ENCODE results near the gene PRKCE.

PRKCE gene

DNA sequence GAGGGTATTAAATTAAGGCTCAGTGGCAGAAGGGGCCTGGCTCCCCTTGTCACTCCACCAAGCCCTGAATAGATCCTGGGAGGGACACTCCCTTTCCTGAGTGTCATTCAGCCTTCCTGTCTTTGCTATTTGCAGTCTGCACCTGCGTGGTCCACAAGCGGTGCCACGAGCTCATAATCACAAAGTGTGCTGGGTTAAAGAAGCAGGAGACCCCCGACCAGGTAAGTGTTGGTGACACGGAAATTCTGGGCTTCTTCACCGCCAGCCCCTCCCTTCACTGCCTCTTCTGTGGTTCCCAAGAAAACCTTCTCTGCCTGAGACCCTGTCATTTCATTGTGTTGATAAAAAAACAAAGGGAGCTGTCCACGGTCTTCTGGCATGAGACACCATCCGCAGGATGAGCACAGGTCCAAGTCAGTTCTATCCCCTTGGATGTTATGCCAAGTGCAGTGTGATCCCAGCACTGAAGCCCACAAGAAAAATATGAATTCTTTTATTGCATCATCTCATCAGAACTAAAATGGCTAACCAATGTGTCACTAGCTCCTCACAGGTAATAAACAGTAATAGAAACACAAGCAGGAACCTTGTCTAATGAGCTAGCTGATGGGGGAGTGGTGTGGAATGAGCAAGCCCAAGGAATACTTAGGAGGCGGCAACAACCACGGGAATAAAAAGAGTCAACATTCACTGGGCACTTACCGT is 328.8 kb downstream of the PRKCE start:
- DNase-seq, result no peak

DNA sequence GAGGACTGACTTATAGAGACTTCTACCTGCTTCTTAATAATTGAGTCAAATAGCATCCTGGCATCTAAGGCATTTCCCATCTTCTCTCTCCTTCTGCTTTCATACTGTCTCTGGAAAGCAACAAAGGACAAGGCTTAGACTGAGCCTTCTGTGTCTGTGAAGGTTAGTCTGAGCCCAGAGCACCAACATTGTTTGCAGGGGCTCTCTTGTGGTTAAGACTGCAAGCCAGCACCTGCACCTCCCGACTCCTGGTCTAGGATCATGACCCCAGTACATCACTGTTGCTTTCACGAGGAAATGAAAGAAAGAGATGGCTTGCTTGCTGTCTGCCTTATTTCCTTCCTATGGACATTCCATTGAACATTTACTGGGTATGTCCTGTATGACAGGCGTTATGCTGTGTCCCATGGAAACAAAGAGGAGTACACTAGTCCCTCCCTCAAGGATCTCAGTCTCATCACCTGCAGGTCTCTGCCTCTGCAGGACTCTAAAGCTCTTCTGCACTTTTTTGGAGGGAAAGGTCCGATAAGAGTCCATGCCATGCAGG is 330.0 kb downstream of the PRKCE start:
- DNase-seq, result no peak

DNA sequence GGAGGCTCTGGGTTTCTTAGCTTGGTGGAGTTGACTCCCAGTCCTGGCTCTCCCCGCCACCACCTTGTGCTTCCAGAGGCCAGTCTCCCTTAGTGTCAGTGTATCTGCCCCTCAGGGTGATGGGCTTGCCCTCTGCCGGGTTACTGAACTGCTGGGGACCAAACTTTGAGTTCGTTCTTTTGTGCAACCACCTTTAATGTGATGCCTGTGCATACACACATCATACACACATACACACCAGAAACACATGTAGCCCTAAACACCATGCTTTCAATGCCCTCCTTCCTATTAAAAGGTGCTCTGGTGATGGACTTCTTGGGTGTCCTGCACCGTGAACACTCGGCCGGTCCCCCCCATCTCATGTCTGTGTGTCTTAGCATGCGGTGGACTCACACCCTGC is 330.6 kb downstream of the PRKCE start:
- no peak for DNase-seq

DNA sequence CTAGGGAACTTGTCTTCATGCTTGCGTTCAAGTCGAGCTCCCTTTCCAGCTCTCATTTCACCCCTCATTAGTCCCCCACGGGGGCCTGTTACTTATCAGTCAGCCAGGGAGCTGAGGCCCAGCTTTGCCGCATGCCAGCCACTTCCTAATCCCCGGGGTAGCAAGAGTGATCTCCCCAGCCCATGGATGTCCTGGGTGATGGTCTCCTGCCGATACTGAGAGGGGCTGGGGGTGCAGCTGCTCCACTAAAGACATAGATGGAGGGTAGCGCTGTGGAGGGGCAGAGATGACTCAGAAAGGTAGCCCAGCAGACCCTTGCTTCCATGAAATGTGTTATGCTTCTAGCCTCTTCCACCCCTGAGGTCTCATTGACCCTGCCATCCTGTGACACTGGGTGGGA is 331.7 kb downstream of the PRKCE start:
- DNase-seq, result no peak

DNA sequence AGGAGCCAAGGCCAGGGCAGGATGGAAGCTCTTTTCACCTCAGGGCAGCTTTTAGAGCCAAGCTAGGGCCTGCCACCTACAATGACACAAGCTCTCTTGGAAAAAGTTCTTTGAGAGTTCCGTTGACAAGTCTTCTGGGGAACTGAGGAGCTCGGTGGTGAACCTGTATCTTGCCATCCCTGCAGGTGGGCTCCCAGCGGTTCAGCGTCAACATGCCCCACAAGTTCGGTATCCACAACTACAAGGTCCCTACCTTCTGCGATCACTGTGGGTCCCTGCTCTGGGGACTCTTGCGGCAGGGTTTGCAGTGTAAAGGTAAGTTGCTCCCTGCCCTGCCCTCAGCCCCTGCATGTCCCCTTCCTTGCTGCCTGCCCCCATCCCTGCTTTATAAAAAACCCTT is 332.9 kb downstream of the PRKCE start:
- DNase-seq, result no peak

DNA sequence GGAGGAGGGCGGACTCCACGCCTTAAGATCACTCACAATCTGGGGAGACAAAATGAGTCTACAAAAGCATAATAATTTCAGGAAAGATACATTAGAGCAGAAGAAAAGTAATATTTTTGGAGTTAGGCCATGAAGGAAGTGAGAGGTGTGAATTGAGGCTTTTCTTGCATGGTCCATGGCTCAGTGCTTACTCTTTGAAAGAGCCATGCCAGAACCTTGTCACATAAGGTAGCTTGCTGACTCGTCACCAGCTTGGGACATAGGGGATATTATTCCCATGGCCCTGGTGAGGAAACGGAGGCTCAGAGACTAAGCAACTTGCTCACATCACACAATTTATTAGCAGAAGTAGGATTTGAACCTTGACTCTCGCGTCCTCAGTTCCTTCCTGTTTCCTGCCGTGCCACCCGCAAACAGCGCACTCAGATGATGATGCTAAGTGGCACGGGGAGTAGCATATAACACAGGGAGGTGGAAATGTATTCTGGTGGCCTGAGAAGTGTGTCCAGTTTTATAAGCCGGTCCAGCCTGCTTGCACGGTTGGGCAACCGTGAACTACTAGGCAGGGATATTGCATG is 333.5 kb downstream of the PRKCE start:
- DNase-seq, result no peak

DNA sequence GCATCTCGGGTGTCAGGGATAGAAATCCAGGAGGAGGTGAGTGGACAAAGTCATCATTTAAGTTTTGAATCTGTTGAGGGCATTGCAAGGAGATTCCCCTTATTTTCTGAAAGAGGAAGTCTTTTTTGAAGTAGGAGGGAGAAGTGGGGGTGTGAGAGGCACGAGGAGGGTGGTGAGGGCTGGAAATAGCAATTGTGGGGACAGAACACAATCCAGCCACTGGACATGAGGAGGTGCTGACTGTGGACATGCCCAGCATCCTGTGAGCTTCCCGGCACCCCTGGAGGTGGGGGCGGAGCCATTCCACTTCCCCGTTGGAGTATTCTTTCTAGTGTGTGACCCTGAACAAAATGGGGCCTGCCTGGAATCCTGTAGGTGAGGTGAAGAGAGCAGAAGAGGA is 335.0 kb downstream of the PRKCE start:
- DNase-seq, result no peak

DNA sequence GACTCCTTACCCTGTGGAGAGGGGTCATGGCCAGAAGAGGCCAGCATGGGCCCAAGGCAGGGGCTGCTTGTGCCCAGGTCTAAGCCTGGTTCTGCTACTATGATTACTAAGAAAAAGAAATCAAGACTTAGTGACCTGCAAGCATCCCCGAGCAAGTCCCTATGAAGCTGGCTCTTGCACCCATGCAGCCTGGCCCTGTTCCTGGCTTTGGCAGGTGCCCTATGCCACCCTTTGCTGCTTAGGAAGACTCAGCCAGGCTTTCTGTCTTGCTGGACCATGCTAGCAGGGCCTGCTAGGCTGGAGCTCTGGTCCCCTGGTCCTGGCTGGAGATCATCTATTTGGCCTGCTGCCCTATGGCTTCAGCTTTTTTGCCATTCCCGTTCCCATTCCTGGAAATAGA is 336.4 kb downstream of the PRKCE start:
- DNase-seq, result no peak

- no peak for DNase-seq
Observed at GRCh38 chr2:45988879-45989278, 337.4 kb downstream of the PRKCE start.

- no peak for DNase-seq
Observed at GRCh38 chr2:45990131-45990530, 338.7 kb downstream of the PRKCE start.

DNA sequence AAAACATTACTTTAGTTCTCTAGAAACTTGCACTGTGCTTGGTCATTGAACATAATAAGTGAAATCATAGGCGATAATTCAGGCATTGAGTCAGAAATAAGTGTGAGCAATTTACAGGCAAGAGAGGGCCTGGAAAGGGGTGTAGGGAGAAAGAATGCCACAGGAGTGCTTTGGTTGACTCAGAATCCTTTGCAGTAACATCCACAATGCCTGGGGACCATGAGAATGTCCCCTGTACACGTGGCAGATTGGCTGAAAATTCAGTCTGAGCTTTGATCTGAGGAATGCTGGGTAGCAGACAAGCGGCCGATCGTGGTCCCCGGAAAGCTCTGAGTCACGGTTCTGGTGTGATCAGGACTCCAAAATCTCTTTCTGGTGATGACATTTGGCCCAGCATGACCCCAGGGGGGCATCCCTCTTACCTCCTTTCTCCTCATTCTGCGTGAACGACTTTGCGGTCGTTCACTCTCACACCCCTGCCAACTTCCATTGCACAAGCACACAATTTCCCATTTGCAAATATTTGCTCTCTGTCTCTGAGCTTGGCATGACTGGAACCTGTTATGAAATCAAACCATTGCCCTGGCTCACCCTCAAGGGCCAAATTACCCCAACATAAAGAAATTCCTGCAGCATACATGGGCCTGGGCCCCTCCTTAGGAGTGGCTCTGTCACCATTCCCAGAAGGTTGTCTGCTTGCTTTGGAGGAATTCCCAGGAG is 340.7 kb downstream of the PRKCE start:
- peak; percentile 24 for DNase-seq

- no peak for DNase-seq
Observed at GRCh38 chr2:45992741-45993475, 341.4 kb downstream of the PRKCE start.

DNA sequence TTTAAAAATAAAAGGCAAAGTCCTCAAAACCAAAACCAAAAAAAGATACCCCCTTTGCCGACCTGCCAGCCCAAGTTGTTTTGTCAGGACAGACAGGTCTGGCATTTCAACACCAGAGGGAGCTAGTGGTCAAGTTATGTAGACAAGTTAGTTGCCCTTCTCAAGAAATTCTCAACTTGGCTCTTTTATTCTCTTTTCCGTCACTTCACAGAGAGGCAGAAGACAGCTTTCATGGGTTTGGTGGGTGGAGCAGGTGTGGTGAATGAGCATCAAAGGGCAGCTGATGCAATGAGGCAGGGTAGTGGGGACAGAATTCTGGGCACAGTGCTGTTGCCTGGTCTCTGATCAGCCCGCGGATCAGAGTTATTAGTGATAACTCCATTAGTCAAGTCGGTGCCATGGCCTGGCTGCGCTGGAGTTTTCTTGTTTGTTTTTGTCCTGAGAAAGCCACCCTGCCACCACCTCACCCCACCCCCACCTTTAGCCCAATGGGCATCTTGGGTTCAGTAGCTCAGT is 342.1 kb downstream of the PRKCE start:
- no peak for DNase-seq

DNA sequence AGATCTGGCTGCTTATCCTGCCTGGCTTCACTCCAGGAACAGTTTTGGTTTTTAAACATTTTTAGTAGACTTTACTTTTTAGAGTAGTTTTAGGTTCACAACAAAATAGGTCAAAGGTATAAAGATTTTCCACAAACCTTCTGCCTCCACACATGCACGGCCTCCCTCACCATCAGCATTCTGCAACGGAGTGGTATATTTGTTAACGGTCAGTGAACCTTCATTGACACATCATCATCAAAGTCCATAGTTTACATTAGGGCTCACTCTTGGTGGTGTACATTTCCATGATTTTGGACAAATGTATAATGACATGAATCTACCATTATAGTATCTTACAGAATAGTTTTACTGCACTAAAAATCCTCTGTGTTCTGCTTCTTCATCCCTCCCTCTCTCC is 342.6 kb downstream of the PRKCE start:
- DNase-seq, result no peak

GRCh38 chr2:46000660-46001059 is 349.2 kb downstream of the PRKCE start:
- DNase-seq, result no peak

DNA sequence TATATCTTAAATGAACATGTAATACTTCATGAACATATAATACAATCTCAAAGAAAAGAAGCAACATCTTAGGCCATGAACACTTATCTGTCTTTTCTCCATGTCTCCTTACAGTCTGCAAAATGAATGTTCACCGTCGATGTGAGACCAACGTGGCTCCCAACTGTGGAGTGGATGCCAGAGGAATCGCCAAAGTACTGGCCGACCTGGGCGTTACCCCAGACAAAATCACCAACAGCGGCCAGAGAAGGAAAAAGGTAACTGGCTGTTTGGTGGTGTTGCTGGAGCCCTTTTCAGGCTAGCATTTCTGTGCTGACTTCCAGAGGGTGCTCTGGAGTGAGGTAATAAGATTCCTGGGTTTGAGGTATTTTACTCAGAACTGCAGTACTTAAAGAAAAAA is 349.8 kb downstream of the PRKCE start:
- no peak for DNase-seq

- no peak for DNase-seq
Observed at GRCh38 chr2:46001741-46002506, 350.4 kb downstream of the PRKCE start.

DNA sequence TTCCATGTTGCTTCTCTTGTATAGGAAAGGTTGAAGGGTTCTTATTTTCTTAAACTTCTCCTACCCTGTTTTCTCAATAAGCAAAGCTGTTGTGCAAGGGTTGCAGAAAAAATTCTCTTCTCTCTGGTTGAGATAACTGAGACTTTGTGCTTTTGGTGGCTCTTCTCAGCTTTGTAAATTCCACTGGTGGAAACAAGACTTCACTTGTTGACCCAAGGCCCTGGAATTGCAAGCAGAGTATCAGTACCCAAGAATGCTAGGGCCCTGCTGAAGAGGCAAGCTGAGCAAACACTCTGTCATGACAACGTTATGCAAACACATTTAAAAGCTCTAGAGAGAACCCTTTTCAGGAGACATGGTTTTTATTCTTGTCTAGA is 351.0 kb downstream of the PRKCE start:
- DNase-seq, result peak; percentile 18

- DNase-seq, result no peak
Observed at GRCh38 chr2:46002947-46003346, 351.5 kb downstream of the PRKCE start.

DNA sequence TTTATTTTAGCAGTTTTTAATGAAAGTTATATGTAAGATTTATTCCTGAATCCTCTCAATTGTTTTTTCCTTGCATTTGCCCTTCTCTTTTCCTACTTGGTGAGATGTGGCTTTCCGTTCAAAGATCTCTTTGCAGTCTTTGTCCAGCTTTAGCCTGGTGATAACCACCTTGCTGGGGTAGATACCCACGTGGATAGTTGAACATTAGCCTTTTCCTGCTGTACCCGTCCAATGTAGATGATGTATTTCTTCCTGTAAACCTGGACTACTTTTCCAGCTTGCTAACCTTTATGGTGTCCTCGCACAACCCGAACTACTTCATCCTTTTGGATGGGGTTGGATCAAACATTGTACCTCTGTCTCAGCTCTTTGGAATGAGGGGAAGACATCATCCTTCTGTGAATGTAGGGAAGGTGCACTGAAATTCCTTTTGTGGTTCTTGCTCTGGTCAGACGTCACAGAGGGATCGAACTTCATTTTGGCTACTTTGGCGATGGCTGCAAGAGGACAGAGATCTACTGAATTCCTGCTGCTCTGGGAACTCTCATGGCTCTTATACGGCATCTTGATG is 352.5 kb downstream of the PRKCE start:
- DNase-seq, result no peak

- no peak for DNase-seq
Observed at GRCh38 chr2:46006473-46007025, 355.1 kb downstream of the PRKCE start.

DNA sequence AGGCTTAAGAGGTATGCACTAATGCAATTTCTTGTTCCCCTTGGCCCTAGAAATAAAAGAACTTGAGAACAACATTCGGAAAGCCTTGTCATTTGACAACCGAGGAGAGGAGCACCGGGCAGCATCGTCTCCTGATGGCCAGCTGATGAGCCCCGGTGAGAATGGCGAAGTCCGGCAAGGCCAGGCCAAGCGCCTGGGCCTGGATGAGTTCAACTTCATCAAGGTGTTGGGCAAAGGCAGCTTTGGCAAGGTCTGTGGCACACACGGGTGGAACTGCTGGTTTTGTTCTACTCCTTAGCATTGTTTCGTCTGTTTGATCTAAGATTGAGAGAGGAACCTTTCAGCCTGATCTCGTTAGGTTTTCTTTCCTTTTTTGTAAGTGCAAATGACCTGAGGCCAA is 355.9 kb downstream of the PRKCE start:
- DNase-seq, result no peak

Data from DMS153 (cell line).